Measurements from ENCODE around the gene CCDC33.

DNA sequence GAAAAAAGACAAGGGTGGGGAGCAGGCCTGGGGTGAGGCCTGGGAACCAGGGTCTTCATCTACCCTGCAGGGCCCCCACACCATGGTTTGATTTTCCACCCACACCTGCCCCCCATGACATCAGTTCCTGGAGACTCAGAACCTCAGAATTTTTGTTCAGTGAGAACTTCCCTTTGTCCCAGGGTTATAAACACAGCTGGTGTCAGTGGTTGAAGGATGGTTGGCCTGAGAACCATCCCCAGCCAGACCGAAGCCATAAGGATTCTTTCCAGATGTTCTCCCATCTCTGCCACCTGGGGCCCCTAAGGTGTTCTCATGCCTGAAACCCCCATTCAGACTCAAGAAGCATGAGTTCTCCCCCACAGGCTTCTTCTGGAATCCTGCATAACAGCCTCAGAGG lies 16.6 kb downstream of the CCDC33 start:
- TF ChIP-seq TCF4 (CRISPR knock-in tag; IDR thresholded peaks at IDR 0.05; ENCODE audit: borderline replicate concordance) (no peak), ESRRG (CRISPR knock-in tag; IDR thresholded peaks at IDR 0.05) (no peak), ARNTL (CRISPR knock-in tag; IDR thresholded peaks at IDR 0.05; ENCODE audit: borderline replicate concordance, low read depth) (no peak), PPARA (CRISPR knock-in tag; IDR thresholded peaks at IDR 0.05; ENCODE audit: borderline replicate concordance) (no peak), ZNF565 (CRISPR knock-in tag; conservative IDR thresholded peaks at IDR 0.05; ENCODE audit: low read depth) (no peak), CSDC2 (CRISPR knock-in tag; IDR thresholded peaks at IDR 0.05) (no peak), ZFP3 (CRISPR knock-in tag; IDR thresholded peaks at IDR 0.05) (no peak), RARB (CRISPR knock-in tag; IDR thresholded peaks at IDR 0.05) (no peak), ZFP30 (CRISPR knock-in tag; IDR thresholded peaks at IDR 0.05) (no peak)
- TF ChIP-seq, protein P1, sequence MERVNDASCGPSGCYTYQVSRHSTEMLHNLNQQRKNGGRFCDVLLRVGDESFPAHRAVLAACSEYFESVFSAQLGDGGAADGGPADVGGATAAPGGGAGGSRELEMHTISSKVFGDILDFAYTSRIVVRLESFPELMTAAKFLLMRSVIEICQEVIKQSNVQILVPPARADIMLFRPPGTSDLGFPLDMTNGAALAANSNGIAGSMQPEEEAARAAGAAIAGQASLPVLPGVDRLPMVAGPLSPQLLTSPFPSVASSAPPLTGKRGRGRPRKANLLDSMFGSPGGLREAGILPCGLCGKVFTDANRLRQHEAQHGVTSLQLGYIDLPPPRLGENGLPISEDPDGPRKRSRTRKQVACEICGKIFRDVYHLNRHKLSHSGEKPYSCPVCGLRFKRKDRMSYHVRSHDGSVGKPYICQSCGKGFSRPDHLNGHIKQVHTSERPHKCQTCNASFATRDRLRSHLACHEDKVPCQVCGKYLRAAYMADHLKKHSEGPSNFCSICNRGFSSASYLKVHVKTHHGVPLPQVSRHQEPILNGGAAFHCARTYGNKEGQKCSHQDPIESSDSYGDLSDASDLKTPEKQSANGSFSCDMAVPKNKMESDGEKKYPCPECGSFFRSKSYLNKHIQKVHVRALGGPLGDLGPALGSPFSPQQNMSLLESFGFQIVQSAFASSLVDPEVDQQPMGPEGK (CRISPR knock-in tag; IDR thresholded peaks at IDR 0.05; ENCODE audit: borderline replicate concordance) = no peak

All from SK-N-SH treated with all-trans-retinoic acid at 6 μM for 48 hours (cell line).